Daoy (cell line): ENCODE data around the gene ACTA1. TPM values are rescaled to one million over a fixed set of nuclear protein-coding genes. Genes with fewer than 3 reads are reported as not detected.
A peak's percentile ranks its signal among the peaks of the same experiment; 100 is the strongest.
"Not testable (repeated sequence)": the region's sequence is repeated elsewhere in the genome, so short reads cannot be mapped to it uniquely, and the experiment has no call there.

Experiments used
- DNase-seq: peaks from one replicate; pipeline ENCODE4 v3.0.0-alpha.2; 2015; ENCODE audit warnings: low read depth
- total RNA-seq: library from RNA; depleted of rRNA; stranded (reverse); fragments of >200 nt; shearing (Covaris generic); gene quantifications from 2 replicates; pipeline ENCODE4 v1.2.3, GENCODE V29; 2014; rRNA removed

Gene ACTA1
- total RNA-seq = not detected in 2 replicates

- no peak for DNase-seq
These were observed at the start of gene ACTA1 for GRCh38 chr1:229434005-229434640. Gene ACTA1, minus strand, starts transcription at chr1:229434094. Its CDS starts 979 bp downstream, at chr1:229433115.

GRCh38 chr1:229482511-229482910, 48.6 kb upstream of the ACTA1 start:
- no peak for DNase-seq

- no peak for DNase-seq
These were observed 46.6 kb upstream of the ACTA1 start for GRCh38 chr1:229480495-229480894.

GRCh38 chr1:229479660-229480399, 45.9 kb upstream of the ACTA1 start:
- no peak for DNase-seq

- DNase-seq = no peak
These were observed 45.0 kb upstream of the ACTA1 start for GRCh38 chr1:229478852-229479251.

- DNase-seq = not testable (repeated sequence)
These were observed 42.0 kb upstream of the ACTA1 start for GRCh38 chr1:229475859-229476258.

- DNase-seq = no peak
These were observed 40.6 kb upstream of the ACTA1 start for GRCh38 chr1:229474509-229474908.

GRCh38 chr1:229471175-229471574, 37.3 kb upstream of the ACTA1 start:
- DNase-seq = no peak

GRCh38 chr1:229470406-229471043, 36.6 kb upstream of the ACTA1 start:
- no peak for DNase-seq

- DNase-seq = no peak
These were observed 33.0 kb upstream of the ACTA1 start for GRCh38 chr1:229466887-229467286.

- no peak for DNase-seq
These were observed 30.8 kb upstream of the ACTA1 start for GRCh38 chr1:229464672-229465071.

GRCh38 chr1:229461032-229461668, 27.3 kb upstream of the ACTA1 start:
- no peak for DNase-seq

GRCh38 chr1:229459815-229460214, 25.9 kb upstream of the ACTA1 start:
- DNase-seq = no peak

GRCh38 chr1:229457436-229457835, 23.5 kb upstream of the ACTA1 start:
- DNase-seq = no peak

- DNase-seq = peak; percentile 19
These were observed 22.1 kb upstream of the ACTA1 start for GRCh38 chr1:229456016-229456415.

GRCh38 chr1:229454056-229454455, 20.2 kb upstream of the ACTA1 start:
- DNase-seq = no peak

- no peak for DNase-seq
These were observed 19.3 kb upstream of the ACTA1 start for GRCh38 chr1:229452956-229453801.

- DNase-seq = no peak
These were observed 15.0 kb upstream of the ACTA1 start for GRCh38 chr1:229448845-229449244.

- DNase-seq = no peak
These were observed 14.5 kb upstream of the ACTA1 start for GRCh38 chr1:229448354-229448753.

- DNase-seq = no peak
These were observed 13.9 kb upstream of the ACTA1 start for GRCh38 chr1:229447809-229448252.

- DNase-seq = no peak
These were observed 11.9 kb upstream of the ACTA1 start for GRCh38 chr1:229445828-229446227.
